Heart left ventricle (tissue), 13 donors: ENCODE data around the gene ADAM22.

Experiments used
- POLR2A ChIP-seq, 2 donors: fragments of 450-650 bp; IDR thresholded peaks; one replicate each; pipeline ENCODE4 v1.6.1; 2017; ENCODE audit warnings: antibody characterized with exemption in 2 of 2, mild to moderate bottlenecking in 2 of 2, moderate library complexity in 2 of 2
- TF ChIP-seq, protein P1 (sequence below), 12 donors: fragments of 200-600 bp; sonication (generic) in 4 of 12; IDR thresholded peaks; one replicate each; pipeline versions ENCODE4 v1.5.0 to v1.8.0; 2018 to 2022; ENCODE audit warnings: antibody characterized with exemption in 12 of 12, mild to moderate bottlenecking in 5 of 12
- donor health status: ischemic (EF 13 %, LVEDD 7.1; RV severe dilation, severe dysfunction).
- donor health status: DM: no; HTN: yes; CAD: no.
- donor health status: DM: no; HTN: no; CAD: no.
- donor health status: ischemic (EF 25% LVEDD 6.9; RV normal size, moderate dysfunction).
- donor health status: ischemic (EF 25% LVEDD 5.7; RV mildly dilated, moderate dysfunction).
- donor health status: ischemic (EF 35%, LVEDD 5.7; RV mildly dilated, moderate dysfunction).
- donor health status: nonischemic (EF 11% LVEDD 7.7; RV severe dilation, severe dysfunction).
- donor health status: DM: yes; HTN: yes; CAD: no.
- donor health status: PGD.
- donor health status: ischemic (EF 29% LVEDD 5.4; RV normal size, mild dysfunction).
- donor health status: nonischemic (EF 23%, LVEDD 6.1; RV moderate dilation, normal function).

DNA sequence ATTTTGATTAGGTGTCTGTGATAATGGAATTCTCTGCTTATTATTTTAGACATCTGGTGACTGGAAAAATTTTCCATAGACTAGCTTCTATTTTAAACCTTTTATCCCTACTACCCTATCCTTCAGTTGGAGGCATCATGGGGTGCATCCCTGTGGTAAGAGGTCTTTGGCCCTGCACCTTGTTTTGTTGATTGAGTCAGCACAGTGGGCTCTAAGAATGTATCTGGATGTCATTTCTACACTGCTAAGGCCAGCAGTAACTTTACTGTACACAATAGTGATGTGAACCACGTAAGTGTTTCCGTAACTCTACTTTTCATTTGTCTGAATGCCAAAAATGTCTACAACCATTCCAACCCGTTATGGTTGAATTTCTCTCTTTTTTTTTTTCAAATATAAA, 75.6 kb downstream of the ADAM22 start:
- TF ChIP-seq POLR2A (IDR thresholded peaks at IDR 0.05) = no peak
- TF ChIP-seq, protein P1, sequence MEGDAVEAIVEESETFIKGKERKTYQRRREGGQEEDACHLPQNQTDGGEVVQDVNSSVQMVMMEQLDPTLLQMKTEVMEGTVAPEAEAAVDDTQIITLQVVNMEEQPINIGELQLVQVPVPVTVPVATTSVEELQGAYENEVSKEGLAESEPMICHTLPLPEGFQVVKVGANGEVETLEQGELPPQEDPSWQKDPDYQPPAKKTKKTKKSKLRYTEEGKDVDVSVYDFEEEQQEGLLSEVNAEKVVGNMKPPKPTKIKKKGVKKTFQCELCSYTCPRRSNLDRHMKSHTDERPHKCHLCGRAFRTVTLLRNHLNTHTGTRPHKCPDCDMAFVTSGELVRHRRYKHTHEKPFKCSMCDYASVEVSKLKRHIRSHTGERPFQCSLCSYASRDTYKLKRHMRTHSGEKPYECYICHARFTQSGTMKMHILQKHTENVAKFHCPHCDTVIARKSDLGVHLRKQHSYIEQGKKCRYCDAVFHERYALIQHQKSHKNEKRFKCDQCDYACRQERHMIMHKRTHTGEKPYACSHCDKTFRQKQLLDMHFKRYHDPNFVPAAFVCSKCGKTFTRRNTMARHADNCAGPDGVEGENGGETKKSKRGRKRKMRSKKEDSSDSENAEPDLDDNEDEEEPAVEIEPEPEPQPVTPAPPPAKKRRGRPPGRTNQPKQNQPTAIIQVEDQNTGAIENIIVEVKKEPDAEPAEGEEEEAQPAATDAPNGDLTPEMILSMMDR (IDR thresholded peaks at IDR 0.05) = no peak
